ENCODE data around the gene SH3BP1. TPM values are rescaled to one million over a fixed set of nuclear protein-coding genes. Genes with fewer than 3 reads are reported as not detected.

The SH3BP1 gene
- total and polyA plus RNA-seq, 2 of the 8 experiments (the other 6 are each of a cell fraction or from before 2014, with no cell fraction given): 23.9 to 40.3 TPM

- TF ChIP-seq HDAC6 (IDR thresholded peaks at IDR 0.05; ENCODE audit: low read depth, low read length): no peak
- peak; percentile 98 for TF ChIP-seq GABPA (IDR thresholded peaks at IDR 0.05; ENCODE audit: borderline replicate concordance, insufficient read depth, low read length)
- no peak for TF ChIP-seq RNF2 (IDR thresholded peaks at IDR 0.05; ENCODE audit: borderline replicate concordance, low read depth, low read length, missing control alignments, poor library complexity, severe bottlenecking)
- TF ChIP-seq CEBPB (IDR thresholded peaks at IDR 0.05; ENCODE audit: low read depth, low read length): no peak
- peak; percentile 59 to 96; a peak in 2 of 4 replicates for TF ChIP-seq SIN3A (conservative IDR thresholded peaks at IDR 0.05 in 1 of 2, IDR thresholded peaks at IDR 0.05 in 1 of 2; ENCODE audit: low read depth in 1 of 2, low read length in 2 of 2)
Measured at GRCh38 chr22:37686002-37686982, 46.8 kb downstream of the SH3BP1 start, which contains the start of gene NOL12 (continued).

Data from H1 (cell line).